ENCODE data around the gene FANCI. TPM values are rescaled to one million over a fixed set of nuclear protein-coding genes. Genes with fewer than 3 reads are reported as not detected.

The FANCI gene
- total RNA-seq, 2 experiments from 2014 or later: 6.1 to 7.1 TPM

- no peaks in the 10 kb centered on the region for H3K9me3 Mint-ChIP-seq
- H3K27ac ChIP-seq (ENCODE audit: low read depth in 1 of 2, low read length in 2 of 2): no peak within 1 kb of the TSS
- H3K9me3 ChIP-seq (ENCODE audit: control insufficient read depth in 1 of 2, insufficient read depth in 1 of 2, low read length in 2 of 2): no peaks in the 10 kb centered on the region
- H3K4me3 Mint-ChIP-seq: no peak within 1 kb of the TSS
- H3K27ac Mint-ChIP-seq: no peak within 1 kb of the TSS
- H3K4me1 ChIP-seq (ENCODE audit: insufficient read depth, low read length): no peaks in the 10 kb centered on the region
- TF ChIP-seq, protein P1, sequence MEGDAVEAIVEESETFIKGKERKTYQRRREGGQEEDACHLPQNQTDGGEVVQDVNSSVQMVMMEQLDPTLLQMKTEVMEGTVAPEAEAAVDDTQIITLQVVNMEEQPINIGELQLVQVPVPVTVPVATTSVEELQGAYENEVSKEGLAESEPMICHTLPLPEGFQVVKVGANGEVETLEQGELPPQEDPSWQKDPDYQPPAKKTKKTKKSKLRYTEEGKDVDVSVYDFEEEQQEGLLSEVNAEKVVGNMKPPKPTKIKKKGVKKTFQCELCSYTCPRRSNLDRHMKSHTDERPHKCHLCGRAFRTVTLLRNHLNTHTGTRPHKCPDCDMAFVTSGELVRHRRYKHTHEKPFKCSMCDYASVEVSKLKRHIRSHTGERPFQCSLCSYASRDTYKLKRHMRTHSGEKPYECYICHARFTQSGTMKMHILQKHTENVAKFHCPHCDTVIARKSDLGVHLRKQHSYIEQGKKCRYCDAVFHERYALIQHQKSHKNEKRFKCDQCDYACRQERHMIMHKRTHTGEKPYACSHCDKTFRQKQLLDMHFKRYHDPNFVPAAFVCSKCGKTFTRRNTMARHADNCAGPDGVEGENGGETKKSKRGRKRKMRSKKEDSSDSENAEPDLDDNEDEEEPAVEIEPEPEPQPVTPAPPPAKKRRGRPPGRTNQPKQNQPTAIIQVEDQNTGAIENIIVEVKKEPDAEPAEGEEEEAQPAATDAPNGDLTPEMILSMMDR (IDR thresholded peaks at IDR 0.05): no peak
- ATAC-seq (ENCODE audit: poor library complexity): no peak
- no peak for DNase-seq
- POLR2A ChIA-PET: no interaction called here
- H3K27me3 ChIP-seq (ENCODE audit: control insufficient read depth in 1 of 2, insufficient read depth in 2 of 2, low read length in 2 of 2): no peaks in the 10 kb centered on the region
- no peaks in the 10 kb centered on the region for H3K36me3 Mint-ChIP-seq (ENCODE audit: low read depth)
- H3K27me3 Mint-ChIP-seq: no peaks in the 10 kb centered on the region
- H3K4me1 Mint-ChIP-seq (ENCODE audit: low read depth): no peaks in the 10 kb centered on the region
- H3K4me3 ChIP-seq (ENCODE audit: low read length): no peak within 1 kb of the TSS
- H3K36me3 ChIP-seq (ENCODE audit: insufficient read depth, low read length): no peaks in the 10 kb centered on the region
- CTCF ChIA-PET: no interaction called here
- intact Hi-C loops (cut with DNase I, micrococcal nuclease): no loop called here
Measured at GRCh38 chr15:89221543-89221942, 22.2 kb upstream of the FANCI start, which contains the start of gene RLBP1. Gene RLBP1, minus strand, starts transcription at chr15:89221579. Its CDS starts 2,604 bp downstream, at chr15:89218975.

DNA sequence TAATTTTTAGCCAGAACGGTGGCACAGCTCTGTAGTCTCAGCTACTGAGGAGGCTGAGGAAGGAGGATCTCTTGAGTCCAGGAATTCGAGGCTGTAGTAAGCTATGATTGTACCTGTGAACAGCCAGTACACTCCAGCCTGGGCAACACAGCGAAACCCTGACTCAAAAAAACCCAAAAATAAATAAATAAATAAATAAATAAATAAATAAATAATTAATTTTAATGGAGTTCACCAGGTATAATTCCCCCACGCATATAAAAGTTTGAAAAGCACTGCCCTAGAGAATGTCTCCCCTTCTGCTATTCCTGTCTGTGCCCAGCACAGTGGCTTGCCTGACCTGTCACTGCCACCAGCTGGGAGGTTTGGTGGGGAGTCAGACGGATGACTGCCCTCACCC, 18.2 kb upstream of the FANCI start:
- CTCF ChIA-PET: interaction anchor here (1.7 kb wide), 1 partner anchor 19 kb away, joined by 5 read pairs; no protein-coding TSS in a partner anchor
- POLR2A ChIA-PET: no interaction called here
- TF ChIP-seq, protein P1 (IDR thresholded peaks at IDR 0.05): no peak
- H3K27ac Mint-ChIP-seq: no peak overlapping the region
- H3K9me3 ChIP-seq (ENCODE audit: control insufficient read depth in 1 of 2, insufficient read depth in 1 of 2, low read length in 2 of 2): no peaks in the 10 kb centered on the region
- H3K36me3 Mint-ChIP-seq (ENCODE audit: low read depth): no peaks in the 10 kb centered on the region
- no peaks in the 10 kb centered on the region for H3K4me1 Mint-ChIP-seq (ENCODE audit: low read depth)
- no peak overlapping the region for H3K4me3 Mint-ChIP-seq
- H3K36me3 ChIP-seq (ENCODE audit: insufficient read depth, low read length): no peaks in the 10 kb centered on the region
- no peaks in the 10 kb centered on the region for H3K27me3 ChIP-seq (ENCODE audit: control insufficient read depth in 1 of 2, insufficient read depth in 2 of 2, low read length in 2 of 2)
- no peak overlapping the region for H3K4me3 ChIP-seq (ENCODE audit: low read length)
- intact Hi-C loops (cut with DNase I, micrococcal nuclease): no loop called here
- no peak overlapping the region for H3K27ac ChIP-seq (ENCODE audit: low read depth in 1 of 2, low read length in 2 of 2)
- H3K9me3 Mint-ChIP-seq: no peaks in the 10 kb centered on the region
- DNase-seq (no peak), ATAC-seq (ENCODE audit: poor library complexity) (no peak)
- H3K4me1 ChIP-seq (ENCODE audit: insufficient read depth, low read length): no peaks in the 10 kb centered on the region
- peaks cover 15% of the 10 kb centered on the region for H3K27me3 Mint-ChIP-seq

- H3K27ac ChIP-seq (ENCODE audit: low read depth in 1 of 2, low read length in 2 of 2): no peak overlapping the region
- H3K9me3 ChIP-seq (ENCODE audit: control insufficient read depth in 1 of 2, insufficient read depth in 1 of 2, low read length in 2 of 2): no peaks in the 10 kb centered on the region
- intact Hi-C loops (cut with DNase I, micrococcal nuclease): no loop called here
- H3K36me3 Mint-ChIP-seq (ENCODE audit: low read depth): no peaks in the 10 kb centered on the region
- TF ChIP-seq, protein P1 (IDR thresholded peaks at IDR 0.05): no peak
- ChIA-PET POLR2A (no interaction called here), CTCF (interaction anchor here (1.7 kb wide), 1 partner anchor 20 kb away, joined by 5 read pairs; no protein-coding TSS in a partner anchor)
- H3K9me3 Mint-ChIP-seq: no peaks in the 10 kb centered on the region
- no peaks in the 10 kb centered on the region for H3K4me1 Mint-ChIP-seq (ENCODE audit: low read depth)
- no peak overlapping the region for H3K27ac Mint-ChIP-seq
- ATAC-seq (ENCODE audit: poor library complexity) (no peak), DNase-seq (no peak)
- peaks cover 15% of the 10 kb centered on the region for H3K27me3 Mint-ChIP-seq
- no peaks in the 10 kb centered on the region for H3K27me3 ChIP-seq (ENCODE audit: control insufficient read depth in 1 of 2, insufficient read depth in 2 of 2, low read length in 2 of 2)
- no peak overlapping the region for H3K4me3 ChIP-seq (ENCODE audit: low read length)
- no peaks in the 10 kb centered on the region for H3K36me3 ChIP-seq (ENCODE audit: insufficient read depth, low read length)
- H3K4me3 Mint-ChIP-seq: no peak overlapping the region
- H3K4me1 ChIP-seq (ENCODE audit: insufficient read depth, low read length): no peaks in the 10 kb centered on the region
Measured at GRCh38 chr15:89226359-89227221, 17.2 kb upstream of the FANCI start.

Data from CD4-positive, alpha-beta T cell (primary cell).